A172 (cell line): Measurements from ENCODE around the gene AKAP9. TPM values are rescaled to one million over a fixed set of nuclear protein-coding genes. Genes with fewer than 3 reads are reported as not detected.
"Not testable (repeated sequence)": the region's sequence is repeated elsewhere in the genome, so short reads cannot be mapped to it uniquely, and the experiment has no call there.

Source experiments
- DNase-seq: peaks from one replicate; pipeline ENCODE4 v3.0.0-alpha.2; 2015; ENCODE audit warnings: low spot score
- total RNA-seq: library from RNA; depleted of rRNA; stranded (reverse); fragments of >200 nt; shearing (Covaris generic); gene quantifications from 2 replicates; pipeline ENCODE4 v1.2.3, GENCODE V29; 2014

The AKAP9 gene
- total RNA-seq, 1 experiment from 2014 or later: 30.9 TPM

- no peak for DNase-seq
Measured at GRCh38 chr7:91946549-91946948, 5.9 kb downstream of the AKAP9 start.

- DNase-seq: no peak
Measured at GRCh38 chr7:91947948-91948347, 7.3 kb downstream of the AKAP9 start.

- DNase-seq: peak; percentile 38
Measured at GRCh38 chr7:91949221-91950009, 8.8 kb downstream of the AKAP9 start.

- DNase-seq: peak; percentile 5
Measured at GRCh38 chr7:91953618-91954017, 13.0 kb downstream of the AKAP9 start.

GRCh38 chr7:91956464-91956863, 15.8 kb downstream of the AKAP9 start:
- DNase-seq: not testable (repeated sequence)

GRCh38 chr7:91957232-91957631, 16.6 kb downstream of the AKAP9 start:
- no peak for DNase-seq

GRCh38 chr7:91957823-91958222, 17.2 kb downstream of the AKAP9 start:
- no peak for DNase-seq

GRCh38 chr7:91959023-91959422, 18.4 kb downstream of the AKAP9 start:
- DNase-seq: no peak

GRCh38 chr7:91961816-91962215, 21.2 kb downstream of the AKAP9 start:
- DNase-seq: no peak

GRCh38 chr7:91962419-91962818, 21.8 kb downstream of the AKAP9 start:
- DNase-seq: no peak

- DNase-seq: not testable (repeated sequence)
Measured at GRCh38 chr7:91967513-91967912, 26.9 kb downstream of the AKAP9 start.

GRCh38 chr7:91973639-91974038, 33.0 kb downstream of the AKAP9 start:
- no peak for DNase-seq

- DNase-seq: no peak
Measured at GRCh38 chr7:91974066-91974465, 33.4 kb downstream of the AKAP9 start.

GRCh38 chr7:91976743-91977142, 36.1 kb downstream of the AKAP9 start:
- DNase-seq: no peak

GRCh38 chr7:91979590-91979989, 38.9 kb downstream of the AKAP9 start:
- DNase-seq: no peak

GRCh38 chr7:91982352-91982751, 41.7 kb downstream of the AKAP9 start:
- DNase-seq: not testable (repeated sequence)

GRCh38 chr7:91988213-91988612, 47.6 kb downstream of the AKAP9 start:
- DNase-seq: no peak

GRCh38 chr7:91993976-91994375, 53.3 kb downstream of the AKAP9 start:
- DNase-seq: no peak

- no peak for DNase-seq
Measured at GRCh38 chr7:91995391-91996105, 54.9 kb downstream of the AKAP9 start.

GRCh38 chr7:91999631-92000565, 59.2 kb downstream of the AKAP9 start:
- DNase-seq: no peak

- no peak for DNase-seq
Measured at GRCh38 chr7:92002720-92003119, 62.1 kb downstream of the AKAP9 start.

- DNase-seq: no peak
Measured at GRCh38 chr7:92006046-92006445, 65.4 kb downstream of the AKAP9 start.
